ENCODE measurements around the gene CFAP61.

The CFAP61 gene

DNA sequence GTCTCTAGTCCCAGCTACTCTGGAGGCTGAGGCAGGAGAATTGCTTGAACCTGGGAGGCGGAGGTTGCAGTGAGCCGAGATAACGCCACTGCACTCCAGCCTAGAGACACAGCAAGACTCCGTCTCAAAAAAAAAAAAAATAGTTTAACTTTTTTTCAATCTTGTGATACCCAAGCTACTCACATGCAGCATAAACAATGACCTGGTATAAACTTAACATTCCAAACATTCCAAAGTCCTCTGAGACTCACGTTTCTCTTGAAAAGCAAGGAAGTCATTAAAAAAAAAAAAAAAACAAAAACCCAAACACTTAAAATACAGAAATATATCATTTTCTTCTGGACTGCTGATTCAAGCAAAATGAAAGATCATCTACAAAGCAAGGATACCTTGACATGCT lies 14.4 kb upstream of the CFAP61 start:
- DNase-seq: no peak

DNA sequence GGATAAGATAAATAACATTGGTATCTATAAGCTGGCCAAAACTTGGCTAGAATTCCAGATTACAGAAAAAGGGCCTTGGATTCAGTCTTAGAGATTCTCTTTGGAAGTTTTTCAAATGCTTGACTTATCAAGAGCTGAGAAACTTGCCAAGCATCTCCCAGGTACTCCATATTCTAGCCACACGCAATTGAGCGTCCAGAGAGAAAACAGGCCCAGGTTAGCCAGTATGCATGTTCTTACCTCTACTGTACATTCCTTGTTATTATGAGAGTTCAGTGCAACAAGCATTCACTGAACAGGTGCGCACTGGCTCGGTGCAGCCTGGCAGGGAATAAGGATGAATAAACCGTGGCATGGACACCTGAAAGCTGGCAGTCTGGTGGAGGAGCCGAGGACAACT lies 13.7 kb upstream of the CFAP61 start:
- no peak for DNase-seq

DNA sequence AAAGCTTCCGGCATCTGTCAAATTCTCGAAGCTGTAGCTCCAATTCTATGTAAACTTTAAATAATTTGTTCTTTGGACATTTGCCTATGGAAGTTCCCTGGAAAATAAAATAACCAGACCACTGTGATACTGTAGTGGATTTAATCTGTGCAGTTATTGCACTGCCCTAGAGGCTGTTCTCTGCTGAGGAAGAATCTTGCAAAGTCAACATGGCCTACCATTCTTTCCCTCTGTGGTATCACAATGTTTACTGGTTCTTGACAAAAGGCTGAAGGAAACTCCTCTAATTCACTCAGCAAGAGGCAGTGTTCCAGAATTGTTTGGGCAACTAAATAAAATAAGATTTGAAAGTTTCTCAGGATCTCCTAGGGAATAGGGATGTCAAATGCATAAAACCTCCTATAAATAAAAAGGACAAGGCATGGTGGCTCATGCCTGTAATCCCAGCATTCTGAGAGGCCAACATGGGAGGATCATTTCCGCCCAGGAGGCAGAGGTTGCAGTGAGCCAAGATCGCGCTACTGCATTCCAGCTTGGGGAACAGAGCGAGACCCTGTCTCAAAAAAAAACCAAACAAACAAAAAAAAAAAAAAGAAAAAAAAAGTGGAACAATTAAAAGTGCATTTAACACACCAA lies 12.5 kb upstream of the CFAP61 start:
- no peak for DNase-seq

DNA sequence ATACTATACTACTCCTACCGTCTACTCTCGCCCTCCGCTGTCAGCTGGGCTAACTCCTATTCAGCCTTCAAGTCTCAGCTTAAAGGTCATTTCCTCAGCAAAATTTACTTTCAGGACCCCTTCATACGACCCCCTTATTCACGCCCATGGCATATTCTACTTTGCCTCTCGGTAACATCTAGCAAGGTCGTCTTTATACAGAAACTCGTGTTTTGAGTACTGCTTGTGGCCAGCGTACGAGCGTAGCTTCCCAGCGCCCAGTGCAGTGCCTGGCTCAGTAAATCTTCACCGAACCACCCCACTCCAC lies 612 bp upstream of the CFAP61 start:
- no peak for DNase-seq

DNA sequence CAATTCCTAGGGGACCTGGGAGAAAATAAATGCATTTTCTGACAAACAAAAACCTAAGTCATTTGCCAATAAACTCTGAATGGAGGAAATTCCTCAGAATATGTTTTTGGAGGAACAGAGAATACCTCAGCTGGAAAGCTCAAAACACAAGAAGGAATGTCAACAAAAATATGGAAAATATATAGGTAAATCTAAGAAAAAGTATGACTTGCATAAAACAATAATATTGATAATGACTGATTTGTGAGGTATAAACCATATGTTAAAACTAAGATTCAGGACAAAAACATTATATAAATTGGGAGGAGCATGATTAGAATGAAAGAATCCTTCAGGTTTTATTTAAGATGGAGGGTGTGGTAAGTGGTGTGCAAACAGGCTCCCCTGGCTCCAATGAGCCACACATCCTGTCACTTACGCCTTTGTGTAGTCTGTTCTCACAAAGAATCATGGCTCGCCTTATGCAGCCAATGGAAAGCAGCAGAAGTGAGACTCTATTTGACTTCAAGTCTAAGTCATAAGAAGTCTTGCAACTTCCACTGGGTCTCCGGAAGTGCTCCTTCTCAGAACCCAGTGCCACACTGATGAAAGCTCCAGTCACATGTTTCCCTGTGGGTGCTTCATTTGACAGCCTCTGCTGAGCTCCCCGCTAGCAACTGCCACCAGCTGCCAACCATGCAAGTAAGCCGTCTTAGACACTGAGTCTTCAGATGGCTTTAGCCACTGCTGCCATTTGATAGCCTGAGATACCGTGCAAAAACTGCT lies 8.1 kb downstream of the CFAP61 start:
- DNase-seq: peak; percentile 28

DNA sequence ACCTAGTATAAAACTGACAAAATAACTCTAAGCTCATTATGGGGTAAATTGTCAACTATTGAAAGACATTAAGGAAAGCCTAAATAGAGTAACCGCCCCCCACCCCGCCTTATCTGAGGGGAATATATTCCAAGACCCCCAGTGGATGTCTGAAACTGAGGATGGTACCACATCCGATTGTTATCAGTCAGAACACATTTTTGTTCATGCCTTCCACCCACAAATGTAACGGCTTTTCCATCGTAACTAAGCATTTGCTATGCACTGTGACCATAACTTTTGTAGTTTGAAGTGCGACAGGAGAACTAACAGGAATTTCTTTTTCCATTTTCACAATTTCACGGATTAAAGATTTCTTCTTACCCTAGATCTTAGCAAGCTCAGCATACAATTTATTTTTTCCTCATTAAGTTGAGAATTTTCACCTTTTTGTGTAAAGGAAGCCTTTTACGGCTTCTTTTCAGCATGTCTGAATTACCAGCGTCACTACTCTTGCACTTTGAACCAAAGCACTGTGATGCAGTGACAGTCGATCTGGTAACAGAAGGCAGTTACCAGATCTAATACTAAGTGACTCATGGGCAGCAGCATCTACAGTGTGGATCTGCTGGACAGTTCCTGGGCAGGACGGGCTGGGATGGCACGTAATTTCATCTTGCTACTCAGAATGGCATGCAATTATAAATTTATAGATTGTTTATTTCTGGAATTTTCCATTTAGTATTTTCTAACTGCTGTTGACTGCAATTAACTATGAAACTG lies 11.8 kb downstream of the CFAP61 start:
- DNase-seq: no peak

DNA sequence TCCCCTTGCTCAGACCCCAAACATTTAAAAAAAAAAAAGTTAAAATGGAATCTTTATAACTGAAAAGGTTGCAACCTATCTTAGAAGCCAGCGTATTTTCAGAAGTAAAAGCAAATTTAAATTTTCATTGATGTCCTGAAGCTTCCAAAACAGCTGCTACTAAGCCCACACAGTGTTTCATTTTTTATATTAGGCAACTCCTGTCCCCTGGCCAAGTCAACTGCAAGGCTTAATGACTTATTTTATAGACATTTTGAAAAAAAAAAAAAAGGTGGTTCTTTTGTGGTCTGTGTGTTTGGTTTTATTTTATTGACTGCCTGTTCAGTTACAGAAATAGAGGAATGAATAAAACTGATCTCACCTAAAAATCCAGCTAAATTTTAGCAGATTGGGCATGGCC lies 13.0 kb downstream of the CFAP61 start:
- DNase-seq: no peak

DNA sequence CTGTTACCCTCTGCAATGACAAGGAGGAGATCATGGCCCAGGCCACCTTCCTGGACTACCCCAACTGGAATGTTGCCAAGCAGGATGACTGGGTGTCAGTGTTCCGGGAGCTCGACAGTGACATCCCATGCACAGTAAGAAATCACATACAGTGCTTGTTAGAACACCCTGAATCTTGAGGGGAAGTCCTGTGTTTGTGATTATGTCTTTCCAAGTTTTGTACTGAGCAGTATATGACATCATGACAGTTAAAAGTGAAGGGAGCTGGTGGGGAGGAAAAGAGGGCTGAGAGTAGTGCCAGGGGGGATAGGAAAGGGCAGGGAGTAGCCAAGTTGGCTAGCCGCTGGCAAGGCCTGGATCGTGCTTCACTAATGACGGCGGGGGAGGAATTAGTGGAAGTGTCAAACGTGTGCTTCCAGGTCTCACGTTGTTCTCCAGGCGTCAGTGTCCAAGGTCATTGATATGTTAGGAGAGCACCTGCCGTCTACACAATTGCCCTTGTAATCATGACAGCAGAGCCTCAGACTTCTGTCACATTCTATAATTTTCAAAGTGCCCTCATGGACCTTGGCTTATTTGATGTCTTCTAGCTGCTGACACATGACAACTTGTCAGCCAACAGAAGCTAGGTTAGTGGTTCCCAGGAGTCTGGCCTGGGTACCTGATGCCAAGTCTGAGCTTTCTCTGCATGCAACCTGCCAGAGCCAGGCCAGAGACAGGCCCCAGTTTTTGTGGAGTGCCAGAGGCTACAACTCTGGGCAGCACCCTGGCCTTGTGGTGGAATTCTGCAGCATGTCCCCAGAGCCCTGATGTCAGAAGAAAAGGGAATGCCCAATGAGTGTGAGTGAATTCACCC lies 18.8 kb downstream of the CFAP61 start:
- no peak for DNase-seq

DNA sequence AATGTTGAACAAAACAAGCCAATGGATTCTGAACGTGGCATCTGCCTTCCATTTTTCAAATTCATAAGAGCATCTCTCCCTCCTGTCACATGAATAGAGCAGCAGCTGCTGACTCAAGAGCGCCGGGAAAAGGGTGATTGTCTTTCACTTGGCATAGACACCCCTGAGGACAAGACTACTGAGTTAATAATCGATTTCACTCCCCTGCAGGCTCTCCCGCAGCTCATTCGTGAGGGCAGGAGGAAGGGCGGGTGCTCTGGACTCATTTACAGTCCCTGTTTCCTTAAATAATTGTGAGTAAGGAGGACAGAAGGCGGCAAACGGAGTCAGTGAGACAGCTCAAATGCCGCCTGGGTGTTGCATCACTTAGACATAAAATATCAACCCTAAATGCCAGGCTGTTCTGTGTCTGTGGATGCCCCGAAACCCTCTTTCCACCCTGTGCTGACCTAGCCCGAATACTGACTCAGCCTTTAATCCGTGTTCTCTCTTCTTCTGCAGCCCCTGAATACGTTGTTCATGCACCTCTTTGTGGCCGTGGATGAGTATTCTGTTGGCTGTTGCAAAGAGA lies 21.6 kb downstream of the CFAP61 start:
- DNase-seq: peak; percentile 15

DNA sequence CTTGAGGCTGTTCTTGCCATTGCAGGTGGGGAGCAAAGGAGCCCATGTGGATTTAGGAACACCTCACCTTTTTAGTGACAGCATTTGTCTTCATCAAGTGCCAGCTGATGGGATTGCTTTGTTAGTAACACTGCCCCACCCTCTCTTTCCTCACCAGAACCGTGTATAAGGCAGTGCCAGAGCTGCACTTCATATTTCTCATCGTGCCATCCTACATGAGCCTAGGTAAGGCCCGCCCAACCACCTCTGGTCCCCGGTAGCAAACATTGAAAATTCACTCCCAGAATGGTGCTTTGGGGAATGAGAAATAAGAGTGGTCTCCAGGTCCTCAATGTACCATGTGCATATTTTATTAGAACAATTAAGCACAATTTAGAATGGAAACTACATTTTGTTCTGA lies 22.7 kb downstream of the CFAP61 start:
- no peak for DNase-seq

DNA sequence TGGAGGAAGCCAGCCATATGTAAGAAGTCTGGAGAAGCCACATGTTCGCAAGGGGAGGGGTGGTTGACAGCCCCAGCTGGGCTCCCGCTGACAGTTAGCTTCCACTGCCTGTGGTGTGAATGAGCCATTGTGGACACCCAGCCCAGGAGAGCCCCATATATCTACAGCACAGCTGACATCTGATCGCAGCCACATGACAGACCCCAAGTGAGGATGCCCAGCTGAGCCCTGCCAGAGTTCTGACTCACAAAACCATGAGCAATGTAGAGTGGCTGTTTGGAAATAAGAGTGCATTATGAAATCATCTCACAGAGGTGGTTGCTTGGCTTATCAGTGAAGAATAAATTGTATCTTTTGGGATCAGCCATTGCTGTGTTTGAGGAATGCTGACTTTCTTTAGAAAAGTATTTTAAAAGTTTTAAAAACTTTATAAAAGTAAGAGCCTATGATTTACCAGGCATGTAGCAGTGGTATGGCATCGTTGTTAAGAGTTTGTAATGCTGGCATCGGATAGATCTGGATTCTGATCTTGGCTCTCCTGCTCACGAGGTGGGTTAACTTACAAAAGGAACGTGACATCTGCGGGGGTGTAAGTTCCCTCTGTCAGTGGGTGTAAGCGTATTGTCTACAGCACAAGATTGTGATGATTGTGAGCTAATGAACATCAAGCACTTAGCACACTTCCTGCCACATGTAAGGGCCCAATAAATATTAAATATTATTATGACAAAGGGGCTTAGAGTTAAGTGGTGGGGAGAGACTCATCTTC lies 24.1 kb downstream of the CFAP61 start:
- DNase-seq: no peak

DNA sequence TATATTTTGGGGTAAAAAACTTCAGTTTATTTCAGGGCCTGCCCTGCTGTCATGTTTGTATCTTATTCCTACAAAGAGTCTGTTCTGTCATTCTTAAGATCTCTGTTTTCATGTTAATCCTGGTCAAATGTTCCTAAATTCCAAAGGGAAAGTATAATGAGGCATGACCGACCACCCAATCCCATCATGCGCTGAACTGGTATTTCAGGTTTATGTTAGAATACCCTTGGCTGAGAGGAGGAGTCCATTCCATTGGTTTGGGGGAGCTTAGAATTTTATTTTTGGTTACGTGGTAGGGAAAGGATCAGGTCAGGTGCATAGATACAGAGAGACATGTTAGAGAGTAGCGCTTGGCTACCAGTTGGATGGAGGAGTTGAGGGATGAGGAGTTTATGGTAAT lies 25.7 kb downstream of the CFAP61 start:
- DNase-seq: no peak

DNA sequence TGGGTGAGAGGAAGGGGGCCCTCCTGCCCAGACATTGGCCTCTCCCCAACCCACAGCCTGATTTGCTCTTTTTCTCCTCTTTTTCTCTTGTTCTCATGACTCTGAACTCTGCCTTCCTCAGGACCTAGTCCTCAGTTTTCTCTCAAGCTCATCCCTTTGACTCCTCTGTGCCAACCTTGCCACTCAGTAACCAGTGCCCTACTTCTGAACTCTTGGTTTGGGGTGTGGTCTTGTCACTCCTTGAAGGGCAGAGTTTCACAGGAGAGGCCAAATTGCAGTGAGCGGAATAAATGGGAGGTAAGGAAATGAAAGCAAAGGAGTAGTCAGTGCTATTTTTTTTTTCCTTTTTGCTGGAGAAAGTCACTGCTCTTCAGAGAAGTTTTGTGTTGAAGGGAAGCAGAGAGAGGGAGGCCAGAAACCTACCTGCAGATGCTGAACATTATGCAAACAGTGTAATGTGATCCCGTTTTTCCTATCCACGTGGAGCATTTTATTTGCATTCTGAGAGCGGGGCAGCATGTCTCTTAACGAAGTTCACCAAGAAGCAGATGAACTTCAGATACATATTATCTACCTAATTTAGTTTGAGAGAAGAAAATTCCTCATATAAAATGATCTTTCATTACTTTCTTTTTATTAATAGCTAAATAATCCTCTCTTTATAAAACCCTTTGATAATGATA lies 26.9 kb downstream of the CFAP61 start:
- peak; percentile 13 for DNase-seq

DNA sequence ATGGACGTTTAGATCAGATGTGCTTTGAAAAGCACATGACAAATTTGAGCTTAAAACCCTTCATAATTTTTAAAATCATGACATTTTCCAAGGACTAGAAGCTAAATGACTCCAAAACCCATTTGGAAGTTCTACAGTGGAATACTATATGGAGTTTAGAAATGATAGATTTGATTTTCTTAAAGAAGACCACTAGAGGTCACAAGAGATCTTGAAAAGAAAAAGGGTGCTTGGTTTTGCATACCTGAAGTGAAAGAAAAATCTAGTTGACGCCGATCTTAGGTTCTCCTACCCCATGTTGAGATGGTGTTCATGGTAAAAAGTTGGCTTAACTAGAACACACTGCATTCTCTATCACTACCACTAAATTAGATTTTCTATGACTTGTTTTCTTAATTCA lies 31.5 kb downstream of the CFAP61 start:
- DNase-seq: peak; percentile 84

DNA sequence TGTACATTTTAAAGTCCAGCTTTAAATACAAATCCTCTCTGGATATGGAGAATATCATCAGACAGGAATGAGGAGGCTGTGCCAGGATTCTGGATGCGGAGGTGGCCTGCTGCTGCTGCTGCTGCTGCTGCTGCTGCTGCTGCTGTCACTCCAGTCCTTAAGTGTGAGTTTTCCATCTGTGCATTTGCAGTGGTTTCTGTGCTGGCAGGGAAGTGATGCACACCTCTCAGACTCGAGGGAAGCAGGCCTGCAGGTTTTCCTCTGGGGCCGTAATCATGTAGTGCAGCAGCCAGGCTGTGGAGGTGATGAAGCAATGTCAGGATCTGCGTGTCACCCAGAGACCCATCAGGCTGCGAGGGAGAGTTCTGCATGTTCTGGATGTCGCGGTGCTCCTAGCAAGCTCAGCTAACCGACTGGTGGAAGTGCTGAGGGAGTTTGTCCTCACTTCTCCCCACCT lies 32.0 kb downstream of the CFAP61 start:
- DNase-seq: no peak

DNA sequence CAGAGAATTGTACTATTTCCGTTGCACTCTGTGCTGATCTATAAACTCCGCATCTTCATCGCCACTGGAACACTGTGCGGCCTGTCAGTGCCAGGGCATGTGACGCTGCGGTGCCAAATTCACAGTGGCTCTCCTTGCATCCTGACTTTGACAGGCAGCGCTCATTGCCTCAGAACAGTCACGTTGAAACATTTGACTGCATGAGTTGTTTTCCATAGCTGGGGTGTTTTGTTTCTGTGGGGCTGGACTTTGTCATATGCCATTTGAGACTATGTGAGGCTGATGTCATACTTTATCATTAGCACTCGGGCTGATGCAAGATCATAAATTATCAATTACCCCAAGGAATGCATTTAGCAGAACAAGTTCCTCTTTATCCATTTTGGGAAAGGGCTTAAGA lies 32.7 kb downstream of the CFAP61 start:
- no peak for DNase-seq

DNA sequence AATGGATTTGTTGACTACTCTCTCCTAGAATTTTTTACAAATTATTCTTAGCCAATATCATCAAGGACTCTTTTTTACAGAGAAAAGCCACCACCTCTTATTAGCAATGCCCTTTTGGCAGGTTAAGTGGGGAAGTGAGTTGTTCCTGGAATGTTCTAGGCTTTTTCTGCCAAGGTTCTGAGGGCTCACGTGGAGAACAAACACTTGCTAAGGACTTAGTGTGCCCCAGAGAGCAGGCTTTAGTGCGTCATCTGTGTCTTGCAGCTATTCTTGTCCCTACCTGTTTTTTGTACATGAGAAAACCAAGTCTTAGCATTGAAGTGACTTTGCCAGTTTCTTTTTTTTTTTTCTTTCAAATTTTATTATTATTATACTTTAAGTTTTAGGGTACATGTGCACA lies 33.5 kb downstream of the CFAP61 start:
- DNase-seq: no peak

DNA sequence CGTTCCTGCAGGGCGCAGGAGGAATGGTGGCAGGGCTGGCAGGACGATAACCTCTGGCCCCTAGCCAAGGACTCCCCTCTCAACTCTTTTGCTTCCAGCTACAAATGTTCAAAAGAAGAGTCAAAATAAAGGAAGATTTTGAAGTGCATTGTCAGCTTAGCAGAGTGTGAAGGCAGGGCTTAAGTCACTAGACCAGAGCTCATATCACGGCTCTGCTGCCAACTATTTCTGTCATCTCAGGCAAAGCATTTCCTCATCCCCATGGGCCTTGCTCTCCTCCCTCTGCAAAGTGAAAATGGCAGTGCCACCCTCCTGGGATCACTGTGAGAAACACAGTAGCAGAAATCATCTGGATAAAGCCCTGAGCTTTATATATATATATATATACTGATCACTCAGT lies 36.7 kb downstream of the CFAP61 start:
- DNase-seq: no peak

DNA sequence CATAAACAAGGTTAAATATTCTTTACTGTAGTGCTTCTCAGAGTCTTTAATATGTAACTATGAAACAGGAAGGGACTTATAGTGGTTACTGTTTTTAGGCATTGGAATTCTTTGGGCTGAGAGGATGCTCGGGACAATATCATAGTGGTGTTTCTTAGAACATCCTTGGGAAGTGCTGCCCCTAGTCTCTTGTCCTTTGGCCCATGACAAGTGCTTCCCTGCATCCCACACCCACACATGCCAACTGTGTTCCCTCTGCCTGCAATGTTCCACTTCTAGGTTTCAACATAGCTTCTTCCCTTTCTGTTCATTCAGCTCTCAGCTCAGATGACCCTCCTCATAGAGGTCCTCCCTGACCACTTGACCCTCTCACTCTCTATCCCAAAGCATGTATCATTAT lies 37.6 kb downstream of the CFAP61 start:
- no peak for DNase-seq

DNA sequence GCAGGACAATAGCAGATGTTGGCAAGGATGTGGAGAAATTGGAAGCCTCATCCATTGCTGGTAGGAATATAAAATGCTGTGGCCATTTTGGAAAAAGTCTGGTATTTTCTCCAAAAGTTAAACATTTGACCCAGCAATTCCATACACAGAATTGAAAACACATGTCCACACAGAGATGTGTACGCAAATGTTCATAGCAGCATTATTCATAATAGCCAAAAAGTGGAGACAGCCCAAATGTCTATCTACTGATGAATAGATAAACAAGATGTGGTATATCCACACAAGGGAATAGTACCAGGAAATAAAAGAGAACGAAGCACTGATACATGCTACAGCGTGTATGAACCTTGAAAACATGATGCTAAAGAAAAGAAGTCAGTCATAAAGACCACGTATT lies 40.5 kb downstream of the CFAP61 start:
- no peak for DNase-seq

DNA sequence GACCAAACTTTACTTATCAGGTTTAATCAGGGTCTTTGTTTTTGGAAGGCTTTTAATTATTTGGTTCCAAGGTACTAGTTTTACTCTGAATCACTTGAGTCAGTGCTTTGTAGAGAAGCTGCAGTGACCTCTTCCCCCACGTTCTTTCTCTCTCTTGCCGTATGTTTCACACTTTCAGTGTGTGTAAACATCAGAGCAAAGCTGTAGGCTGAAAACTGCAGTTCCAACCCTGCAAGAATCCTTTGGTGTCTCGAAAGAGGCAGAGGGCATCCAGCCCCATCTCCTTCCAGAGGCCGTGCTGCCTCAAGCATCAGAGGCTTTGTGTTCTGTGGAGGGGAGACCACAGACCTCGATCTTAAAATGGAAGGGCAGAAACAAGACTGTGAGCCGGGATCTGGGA lies 42.1 kb downstream of the CFAP61 start:
- DNase-seq: no peak
